Activated CD4-positive, alpha-beta T cell treated with anti-CD3 and anti-CD28 coated beads for 1 hour (primary cell): ENCODE results near the gene STING1.
"Not testable (repeated sequence)": the region's sequence is repeated elsewhere in the genome, so short reads cannot be mapped to it uniquely, and the experiment has no call there.

Experiments used
- DNase-seq: peaks from one replicate; pipeline ENCODE4 v3.0.0-alpha.2; 2020

The STING1 gene

DNA sequence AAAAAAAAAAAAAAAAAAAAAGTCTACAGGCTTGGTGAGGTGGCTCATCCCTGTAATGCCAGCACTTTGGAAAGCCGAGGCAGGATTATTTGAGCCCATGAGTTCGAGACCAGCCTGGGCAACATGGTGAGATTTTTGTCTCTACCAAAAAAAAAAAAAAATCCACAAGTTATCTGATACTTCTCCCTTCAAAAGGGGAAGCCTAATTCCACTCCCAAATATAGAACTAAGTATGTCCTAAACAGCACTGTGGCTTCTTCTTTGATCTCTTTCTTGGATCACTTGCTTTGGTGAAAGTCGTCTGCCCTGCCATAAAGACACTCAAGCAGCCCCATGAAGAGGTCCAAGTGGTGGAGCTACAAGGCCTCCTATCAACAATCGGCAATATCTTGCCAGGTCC lies 18.8 kb upstream of the STING1 start:
- no peak for DNase-seq

- DNase-seq = no peak
These were observed 13.3 kb upstream of the STING1 start for GRCh38 chr5:139495638-139496435.

DNA sequence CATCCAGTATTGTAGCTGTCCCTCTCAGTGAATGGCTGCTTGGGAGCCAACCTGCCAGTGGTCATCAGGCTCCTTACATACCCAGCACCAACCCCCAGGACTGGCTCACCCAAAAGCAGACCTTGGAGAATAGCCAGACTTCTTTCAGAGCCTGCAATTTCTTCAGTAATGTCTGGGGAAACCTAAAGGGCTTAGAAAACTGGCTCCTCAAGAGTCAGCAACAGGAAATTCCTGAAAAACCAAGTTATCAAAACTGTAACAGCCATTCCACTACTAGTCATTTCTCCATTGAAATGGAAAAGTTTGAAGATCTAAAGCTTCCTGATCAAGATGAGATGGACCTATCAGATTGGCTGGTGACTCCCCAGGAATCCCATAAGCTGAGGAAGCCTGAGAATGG lies 12.3 kb upstream of the STING1 start:
- no peak for DNase-seq

GRCh38 chr5:139494256-139494655 lies 11.7 kb upstream of the STING1 start:
- DNase-seq = no peak

GRCh38 chr5:139492700-139493192 lies 10.2 kb upstream of the STING1 start:
- DNase-seq = no peak

GRCh38 chr5:139488260-139488659 lies 5.7 kb upstream of the STING1 start:
- no peak for DNase-seq

- no peak for DNase-seq
These were observed 3.6 kb upstream of the STING1 start for GRCh38 chr5:139486201-139486600.

DNA sequence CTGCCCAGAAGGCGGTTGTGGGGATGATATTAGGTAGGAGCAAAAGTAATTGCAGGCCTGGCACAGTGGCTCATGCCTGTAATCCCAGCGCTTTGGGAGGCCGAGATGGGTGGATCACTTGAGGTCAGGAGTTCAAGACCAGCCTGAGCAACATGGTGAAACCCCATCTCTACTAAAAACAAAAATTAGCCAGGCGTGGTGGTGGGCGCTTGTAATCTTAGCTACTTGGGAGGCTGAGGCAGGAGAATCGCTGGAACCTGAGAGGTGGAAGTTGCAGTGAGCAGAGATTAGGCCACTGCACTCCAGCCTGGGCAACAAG lies 291 bp upstream of the STING1 start:
- DNase-seq = not testable (repeated sequence)

DNA sequence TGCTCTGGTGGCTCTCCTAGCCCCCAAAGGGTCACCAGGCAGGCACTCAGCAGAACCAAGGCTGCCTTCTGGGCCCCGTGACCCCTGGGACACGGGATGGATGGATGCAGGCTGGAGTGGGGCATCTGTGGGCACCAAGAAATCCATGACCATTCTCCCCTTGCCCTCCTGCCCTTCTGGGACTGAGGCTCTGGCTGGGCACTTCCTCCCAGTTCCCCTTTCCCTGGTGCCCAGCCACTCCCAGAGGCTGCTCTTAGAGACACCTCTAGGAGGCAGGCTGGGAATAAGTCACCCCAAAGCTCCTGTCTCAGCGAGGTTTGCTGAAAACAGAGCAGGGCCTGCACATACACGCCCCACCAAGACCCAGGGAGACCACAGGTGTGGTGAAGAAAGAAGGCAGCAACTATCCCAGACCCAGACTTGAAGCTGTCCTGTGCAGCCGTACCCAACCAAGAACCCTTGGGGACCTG lies 943 bp downstream of the STING1 start:
- DNase-seq = no peak

DNA sequence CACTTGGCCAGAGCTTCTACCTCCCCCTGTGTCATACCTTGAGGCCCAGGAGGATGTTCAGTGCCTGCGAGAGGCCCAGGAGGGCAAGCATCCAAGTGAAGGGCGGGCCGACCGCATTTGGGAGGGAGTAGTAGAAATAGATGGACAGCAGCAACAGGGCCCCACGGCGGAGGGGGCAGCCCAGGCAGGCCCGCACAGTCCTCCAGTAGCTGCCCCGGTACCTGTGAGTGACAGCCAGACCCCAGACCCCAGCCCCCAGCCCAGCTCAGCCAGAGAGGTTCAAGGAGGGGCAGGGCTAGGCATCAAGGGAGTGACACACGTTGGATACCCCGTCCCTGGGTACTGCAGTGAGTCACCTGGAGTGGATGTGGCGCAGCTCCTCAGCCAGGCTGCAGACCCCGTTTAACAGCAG lies 1.4 kb downstream of the STING1 start:
- DNase-seq = peak; percentile 34

- DNase-seq = not testable (repeated sequence)
These were observed 2.8 kb downstream of the STING1 start for GRCh38 chr5:139479729-139480128.

DNA sequence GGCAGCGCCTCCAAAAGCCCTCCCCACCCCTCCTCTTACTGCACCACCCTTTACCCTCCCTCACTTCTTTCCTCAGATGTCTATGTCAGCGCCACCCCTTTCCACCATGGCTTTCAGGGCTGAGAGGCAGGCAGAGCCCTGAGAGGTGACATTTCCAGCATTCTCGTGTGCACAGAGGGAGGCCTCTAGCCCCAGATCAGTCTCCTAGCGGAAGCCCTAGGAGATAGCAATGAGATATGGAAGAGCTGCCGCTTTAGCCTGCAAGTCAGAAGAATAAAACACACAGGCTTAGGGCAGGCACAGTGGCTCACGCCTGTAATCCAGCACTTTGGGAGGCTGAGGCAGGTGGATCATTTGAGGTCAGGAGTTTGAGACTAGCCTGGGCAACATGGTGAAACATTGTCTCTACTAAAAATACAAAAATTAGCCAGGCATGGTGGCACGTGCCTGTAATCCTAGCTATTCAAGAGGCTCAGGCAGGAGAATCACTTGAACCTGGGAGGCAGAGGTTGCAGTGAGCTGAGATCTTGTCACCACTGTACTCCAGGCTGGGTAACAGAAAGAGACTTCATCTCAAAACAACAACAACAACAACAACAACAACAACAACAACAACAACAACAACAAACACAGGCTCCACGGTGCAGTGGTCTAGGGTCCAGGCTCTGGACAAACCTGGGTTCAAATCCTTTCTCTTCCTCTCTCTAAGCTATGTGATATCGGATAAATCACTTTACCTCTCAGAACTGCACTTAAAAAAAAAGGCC lies 3.7 kb downstream of the STING1 start:
- not testable (repeated sequence) for DNase-seq

- DNase-seq = no peak
These were observed 6.5 kb downstream of the STING1 start for GRCh38 chr5:139475865-139476617.

DNA sequence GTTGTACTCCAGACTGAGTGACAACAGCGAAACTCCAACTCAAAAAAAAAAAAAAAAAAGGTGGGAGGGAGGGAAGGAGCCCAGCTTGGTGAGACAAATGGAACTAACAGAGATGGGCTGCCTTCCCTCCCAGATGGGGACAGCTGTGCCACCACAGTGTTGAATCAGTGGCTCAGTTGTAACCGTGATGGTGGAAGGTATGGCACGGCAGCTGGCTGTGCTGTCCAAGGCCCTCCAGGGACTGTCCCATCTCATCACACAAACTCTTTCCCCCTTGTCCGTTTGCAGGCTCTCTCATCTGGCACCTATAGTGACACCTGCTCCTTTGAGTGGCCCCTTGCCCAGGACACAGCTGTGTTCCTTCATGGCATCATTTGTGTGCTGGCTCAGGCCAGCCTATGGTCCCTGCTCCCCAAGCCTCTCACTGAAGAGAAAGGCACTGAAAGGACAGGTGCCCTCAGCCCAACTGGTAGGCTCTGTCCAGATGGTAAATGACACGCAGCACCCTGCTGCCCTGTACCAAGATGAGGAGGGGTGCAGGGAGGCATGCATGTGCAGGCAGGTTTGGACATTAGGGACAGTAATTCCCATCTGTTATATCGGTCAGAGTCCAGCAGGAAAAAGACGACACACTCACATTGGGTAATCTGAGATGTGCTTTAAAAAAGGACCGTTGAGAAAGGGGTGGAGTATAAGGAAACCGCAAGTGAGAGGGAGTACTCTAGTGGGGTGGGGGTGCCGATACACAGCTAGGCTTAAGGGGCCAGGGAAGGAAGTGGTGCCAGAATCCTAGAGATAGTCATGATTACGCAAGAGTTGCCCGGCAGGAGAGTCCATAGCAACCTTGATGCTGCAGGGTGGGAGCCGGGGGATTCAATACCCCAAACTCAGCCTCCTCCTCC lies 7.4 kb downstream of the STING1 start:
- DNase-seq = no peak

DNA sequence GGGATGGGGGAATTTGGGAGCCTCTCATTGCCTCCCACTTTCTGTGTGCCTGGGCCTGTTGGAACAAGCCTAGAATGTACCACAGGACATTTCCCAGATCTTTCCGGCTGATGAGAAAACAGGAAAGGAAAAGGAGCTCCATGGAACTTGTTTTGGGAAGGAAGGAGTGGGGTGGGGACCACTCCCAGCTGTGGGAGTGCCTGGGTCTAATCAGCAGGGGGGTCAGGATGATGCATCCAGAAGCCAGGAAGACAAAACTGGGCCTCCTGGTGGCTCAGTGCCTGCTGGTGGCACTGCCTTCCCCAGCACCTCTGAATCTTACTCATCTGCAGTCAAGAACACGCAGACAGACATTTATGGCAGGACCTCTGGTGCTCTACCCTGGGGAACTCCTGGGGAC lies 9.0 kb downstream of the STING1 start:
- DNase-seq = no peak

DNA sequence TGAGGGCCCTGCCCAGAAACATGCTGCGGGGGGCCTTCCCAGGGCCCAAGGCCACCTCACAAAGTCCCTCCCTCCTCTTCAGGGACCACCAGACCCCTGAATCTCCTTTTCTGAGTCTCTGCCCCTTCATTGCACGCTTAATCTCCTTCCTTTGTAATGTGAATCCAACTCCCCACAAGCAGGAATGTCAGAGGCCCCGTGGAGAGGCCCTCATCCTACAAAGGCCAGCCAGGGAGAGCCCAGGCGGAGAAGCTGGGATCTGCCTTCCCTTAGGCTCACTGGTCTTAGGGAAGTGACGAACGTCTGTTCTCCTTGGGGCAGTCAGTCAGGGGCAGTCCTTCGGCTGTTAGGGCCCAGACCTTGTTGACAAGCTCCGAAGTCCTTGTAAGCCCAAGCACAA lies 9.5 kb downstream of the STING1 start:
- DNase-seq = no peak

- no peak for DNase-seq
These were observed 10.1 kb downstream of the STING1 start for GRCh38 chr5:139472386-139473030.

DNA sequence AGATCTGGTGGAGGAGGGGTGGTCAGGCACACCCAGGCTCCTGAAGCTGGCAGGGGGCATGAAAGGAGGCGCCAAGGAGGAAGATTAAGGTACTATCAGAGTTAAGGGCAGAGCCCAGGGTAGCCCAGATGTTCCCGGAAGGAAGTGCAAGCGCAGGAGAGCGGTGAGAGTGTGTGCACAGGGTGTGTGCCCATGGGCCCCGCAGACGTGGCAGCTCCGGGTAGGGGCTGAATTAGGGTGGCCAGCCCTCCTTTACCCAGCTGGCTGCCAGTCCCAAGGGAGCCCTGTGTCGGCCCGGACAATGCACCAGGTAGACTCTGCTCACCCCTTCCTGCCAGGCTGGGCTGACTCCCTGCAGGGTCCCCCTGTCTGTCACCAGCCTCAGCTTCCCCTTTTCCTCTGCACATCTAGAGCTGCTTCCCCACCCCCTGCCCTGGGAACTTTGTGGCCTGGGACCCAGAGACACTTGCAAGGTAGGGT lies 11.7 kb downstream of the STING1 start, which contains the start of gene SMIM33:
Gene SMIM33, plus strand, starts transcription at position 184 of the 480 bp plus-strand sequence. Its CDS starts 118 bp downstream, at position 302.
- peak; percentile 14 for DNase-seq

GRCh38 chr5:139468421-139468931 lies 14.1 kb downstream of the STING1 start:
- DNase-seq = no peak

GRCh38 chr5:139462586-139463276 lies 19.8 kb downstream of the STING1 start, which contains the start of gene ECSCR:
Gene ECSCR (minus strand): TSS chr5:139462743. CDS start chr5:139462670, 73 bp downstream.
- no peak for DNase-seq
